GM19035 (cell line): Measurements from ENCODE around the gene SOCS3.
"Not testable (repeated sequence)": the region's sequence is repeated elsewhere in the genome, so short reads cannot be mapped to it uniquely, and the experiment has no call there.

ENCODE experiments used
- ATAC-seq: cut with Tn5 transposase; IDR thresholded peaks from one replicate; pipeline ENCODE4 v1.9.1; 2021; ENCODE audit not compliant: unreplicated experiment

SOCS3 gene

GRCh38 chr17:78332991-78333390 is 26.9 kb downstream of the SOCS3 start:
- no peak for ATAC-seq

GRCh38 chr17:78331355-78331754 is 28.5 kb downstream of the SOCS3 start:
- ATAC-seq: not testable (repeated sequence)

GRCh38 chr17:78330570-78331224 is 29.2 kb downstream of the SOCS3 start:
- ATAC-seq: no peak

- no peak for ATAC-seq
These were observed 30.4 kb downstream of the SOCS3 start for GRCh38 chr17:78329263-78330059.

GRCh38 chr17:78327880-78328279 is 32.0 kb downstream of the SOCS3 start:
- ATAC-seq: no peak

GRCh38 chr17:78325076-78325687 is 34.7 kb downstream of the SOCS3 start:
- no peak for ATAC-seq

- ATAC-seq: no peak
These were observed 35.3 kb downstream of the SOCS3 start for GRCh38 chr17:78324391-78325075.

- no peak for ATAC-seq
These were observed 36.0 kb downstream of the SOCS3 start for GRCh38 chr17:78323826-78324390.

- ATAC-seq: no peak
These were observed 36.9 kb downstream of the SOCS3 start for GRCh38 chr17:78322858-78323455.

- ATAC-seq: no peak
These were observed 37.5 kb downstream of the SOCS3 start for GRCh38 chr17:78322327-78322857.

- ATAC-seq: no peak
These were observed 41.0 kb downstream of the SOCS3 start for GRCh38 chr17:78318843-78319242.

- no peak for ATAC-seq
These were observed 41.5 kb downstream of the SOCS3 start for GRCh38 chr17:78318407-78318806.

GRCh38 chr17:78317794-78318400 is 42.0 kb downstream of the SOCS3 start:
- no peak for ATAC-seq

- ATAC-seq: no peak
These were observed 42.7 kb downstream of the SOCS3 start for GRCh38 chr17:78316867-78317789.

GRCh38 chr17:78316115-78316866 is 43.6 kb downstream of the SOCS3 start:
- no peak for ATAC-seq

- ATAC-seq: no peak
These were observed 44.3 kb downstream of the SOCS3 start for GRCh38 chr17:78315355-78316114.

- no peak for ATAC-seq
These were observed 45.1 kb downstream of the SOCS3 start for GRCh38 chr17:78314683-78315354.
